ENCODE data around the gene TMED4.

DNA sequence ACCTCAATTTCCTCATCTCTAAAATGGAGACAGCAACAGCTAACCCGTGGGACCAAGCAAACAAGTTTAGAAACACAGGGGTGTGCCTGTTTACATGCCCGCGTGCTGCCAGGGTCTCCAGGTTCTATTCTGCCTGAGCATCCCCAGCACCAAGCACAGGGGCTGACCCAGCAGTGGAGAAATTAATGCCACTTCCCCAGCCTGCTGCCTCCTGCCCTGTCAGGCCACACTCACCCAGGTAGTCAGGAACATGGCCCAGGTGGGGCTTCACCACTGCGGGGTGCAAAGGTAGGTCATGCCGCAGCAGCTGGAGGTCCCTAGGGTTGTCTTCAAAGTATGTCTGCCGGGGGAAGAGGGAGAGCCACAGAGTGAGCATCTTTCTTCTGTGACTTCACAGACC, 14.1 kb downstream of the TMED4 start:
- TF ChIP-seq, protein P1, sequence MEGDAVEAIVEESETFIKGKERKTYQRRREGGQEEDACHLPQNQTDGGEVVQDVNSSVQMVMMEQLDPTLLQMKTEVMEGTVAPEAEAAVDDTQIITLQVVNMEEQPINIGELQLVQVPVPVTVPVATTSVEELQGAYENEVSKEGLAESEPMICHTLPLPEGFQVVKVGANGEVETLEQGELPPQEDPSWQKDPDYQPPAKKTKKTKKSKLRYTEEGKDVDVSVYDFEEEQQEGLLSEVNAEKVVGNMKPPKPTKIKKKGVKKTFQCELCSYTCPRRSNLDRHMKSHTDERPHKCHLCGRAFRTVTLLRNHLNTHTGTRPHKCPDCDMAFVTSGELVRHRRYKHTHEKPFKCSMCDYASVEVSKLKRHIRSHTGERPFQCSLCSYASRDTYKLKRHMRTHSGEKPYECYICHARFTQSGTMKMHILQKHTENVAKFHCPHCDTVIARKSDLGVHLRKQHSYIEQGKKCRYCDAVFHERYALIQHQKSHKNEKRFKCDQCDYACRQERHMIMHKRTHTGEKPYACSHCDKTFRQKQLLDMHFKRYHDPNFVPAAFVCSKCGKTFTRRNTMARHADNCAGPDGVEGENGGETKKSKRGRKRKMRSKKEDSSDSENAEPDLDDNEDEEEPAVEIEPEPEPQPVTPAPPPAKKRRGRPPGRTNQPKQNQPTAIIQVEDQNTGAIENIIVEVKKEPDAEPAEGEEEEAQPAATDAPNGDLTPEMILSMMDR (conservative IDR thresholded peaks at IDR 0.05; ENCODE audit: low read depth in 2 of 2), result no peak
- TF ChIP-seq POLR2AphosphoS5 (IDR thresholded peaks at IDR 0.05; ENCODE audit: low read depth) (no peak), JUNB (IDR thresholded peaks at IDR 0.05; ENCODE audit: unreplicated experiment) (no peak), EZH2 (IDR thresholded peaks at IDR 0.05; ENCODE audit: low read depth, unreplicated experiment) (no peak), EZH2phosphoT487 (IDR thresholded peaks at IDR 0.05; ENCODE audit: unreplicated experiment) (no peak), NANOG (IDR thresholded peaks at IDR 0.05; ENCODE audit: borderline replicate concordance) (no peak), ZNF114 (CRISPR knock-in tag; IDR thresholded peaks at IDR 0.05) (no peak), ZNF331 (CRISPR knock-in tag; IDR thresholded peaks at IDR 0.05; ENCODE audit: low read depth) (no peak), CREB1 (CRISPR knock-in tag; IDR thresholded peaks at IDR 0.05; ENCODE audit: low read depth) (no peak), STAT1 (IDR thresholded peaks at IDR 0.05; ENCODE audit: unreplicated experiment) (no peak)
- TF ChIP-seq, protein P2, sequence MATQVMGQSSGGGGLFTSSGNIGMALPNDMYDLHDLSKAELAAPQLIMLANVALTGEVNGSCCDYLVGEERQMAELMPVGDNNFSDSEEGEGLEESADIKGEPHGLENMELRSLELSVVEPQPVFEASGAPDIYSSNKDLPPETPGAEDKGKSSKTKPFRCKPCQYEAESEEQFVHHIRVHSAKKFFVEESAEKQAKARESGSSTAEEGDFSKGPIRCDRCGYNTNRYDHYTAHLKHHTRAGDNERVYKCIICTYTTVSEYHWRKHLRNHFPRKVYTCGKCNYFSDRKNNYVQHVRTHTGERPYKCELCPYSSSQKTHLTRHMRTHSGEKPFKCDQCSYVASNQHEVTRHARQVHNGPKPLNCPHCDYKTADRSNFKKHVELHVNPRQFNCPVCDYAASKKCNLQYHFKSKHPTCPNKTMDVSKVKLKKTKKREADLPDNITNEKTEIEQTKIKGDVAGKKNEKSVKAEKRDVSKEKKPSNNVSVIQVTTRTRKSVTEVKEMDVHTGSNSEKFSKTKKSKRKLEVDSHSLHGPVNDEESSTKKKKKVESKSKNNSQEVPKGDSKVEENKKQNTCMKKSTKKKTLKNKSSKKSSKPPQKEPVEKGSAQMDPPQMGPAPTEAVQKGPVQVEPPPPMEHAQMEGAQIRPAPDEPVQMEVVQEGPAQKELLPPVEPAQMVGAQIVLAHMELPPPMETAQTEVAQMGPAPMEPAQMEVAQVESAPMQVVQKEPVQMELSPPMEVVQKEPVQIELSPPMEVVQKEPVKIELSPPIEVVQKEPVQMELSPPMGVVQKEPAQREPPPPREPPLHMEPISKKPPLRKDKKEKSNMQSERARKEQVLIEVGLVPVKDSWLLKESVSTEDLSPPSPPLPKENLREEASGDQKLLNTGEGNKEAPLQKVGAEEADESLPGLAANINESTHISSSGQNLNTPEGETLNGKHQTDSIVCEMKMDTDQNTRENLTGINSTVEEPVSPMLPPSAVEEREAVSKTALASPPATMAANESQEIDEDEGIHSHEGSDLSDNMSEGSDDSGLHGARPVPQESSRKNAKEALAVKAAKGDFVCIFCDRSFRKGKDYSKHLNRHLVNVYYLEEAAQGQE (IDR thresholded peaks at IDR 0.05; ENCODE audit: unreplicated experiment), result no peak
- TF ChIP-seq, protein P3, sequence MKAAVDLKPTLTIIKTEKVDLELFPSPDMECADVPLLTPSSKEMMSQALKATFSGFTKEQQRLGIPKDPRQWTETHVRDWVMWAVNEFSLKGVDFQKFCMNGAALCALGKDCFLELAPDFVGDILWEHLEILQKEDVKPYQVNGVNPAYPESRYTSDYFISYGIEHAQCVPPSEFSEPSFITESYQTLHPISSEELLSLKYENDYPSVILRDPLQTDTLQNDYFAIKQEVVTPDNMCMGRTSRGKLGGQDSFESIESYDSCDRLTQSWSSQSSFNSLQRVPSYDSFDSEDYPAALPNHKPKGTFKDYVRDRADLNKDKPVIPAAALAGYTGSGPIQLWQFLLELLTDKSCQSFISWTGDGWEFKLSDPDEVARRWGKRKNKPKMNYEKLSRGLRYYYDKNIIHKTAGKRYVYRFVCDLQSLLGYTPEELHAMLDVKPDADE (IDR thresholded peaks at IDR 0.05), result no peak
